Heart right ventricle (tissue), 16 donors: Measurements from ENCODE around the gene SPIRE2. TPM values are rescaled to one million over a fixed set of nuclear protein-coding genes. Genes with fewer than 3 reads are reported as not detected.

Source experiments
- ATAC-seq, 8 donors: fragments of 200-7000 bp; cut with Tn5 transposase; one replicate each; pipeline ENCODE4 v1.9.1; 2020; ENCODE audit warnings: mild to moderate bottlenecking in 8 of 8, moderate library complexity in 8 of 8, moderate number of reproducible peaks in 1 of 8
- DNase-seq, 2 donors: peaks; one replicate each; pipeline ENCODE4 v3.0.0-alpha.2; 2020
- H3K27ac ChIP-seq, 10 donors: fragments of 200-600 bp; sonication (generic) in 2 of 10; one replicate each; pipeline versions ENCODE4 v1.5.0 to v1.8.0; 2020 to 2022; ENCODE audit warnings: mild to moderate bottlenecking in 3 of 10
- H3K27me3 ChIP-seq, 7 donors: fragments of 200-600 bp; one replicate each; pipeline ENCODE4 v1.8.0; 2021 to 2022; ENCODE audit warnings: mild to moderate bottlenecking in 2 of 7
- H3K36me3 ChIP-seq, 9 donors: fragments of 200-600 bp; sonication (generic) in 1 of 9; one replicate each; pipeline versions ENCODE4 v1.5.0 to v1.8.0; 2020 to 2022; ENCODE audit warnings: mild to moderate bottlenecking in 2 of 9
- H3K4me1 ChIP-seq, 9 donors: fragments of 200-600 bp; sonication (generic) in 1 of 9; one replicate each; pipeline versions ENCODE4 v1.5.0 to v1.8.0; 2020 to 2022; ENCODE audit warnings: mild to moderate bottlenecking in 4 of 9
- H3K4me3 ChIP-seq, 10 donors: fragments of 200-600 bp; sonication (generic) in 2 of 10; one replicate each; pipeline versions ENCODE4 v1.5.0 to v1.8.0; 2020 to 2022; ENCODE audit warnings: mild to moderate bottlenecking in 7 of 10, moderate library complexity in 2 of 10
- H3K9me3 ChIP-seq, 11 donors: fragments of 200-600 bp in 10 of 11; sonication (generic) in 2 of 11; one replicate each; pipeline versions ENCODE4 v1.5.0 to v1.8.0; 2013 to 2022; ENCODE audit warnings: mild to moderate bottlenecking in 2 of 11, control low read depth in 1 of 11, moderate library complexity in 1 of 11
- CTCF ChIP-seq, 9 donors: fragments of 200-600 bp; sonication (generic) in 2 of 9; IDR thresholded peaks; one replicate each; pipeline versions ENCODE4 v1.5.0 to v1.8.0; 2021 to 2022; ENCODE audit warnings: antibody characterized with exemption in 9 of 9, mild to moderate bottlenecking in 5 of 9, moderate library complexity in 1 of 9
- WGBS, 2 donors: extraction: QIAGEN DNeasy Blood & Tissue Kit; methylation state at CpG; one replicate each; pipeline ENCODE4 v1.1.7; 2013; ENCODE audit warnings: inconsistent platforms in 1 of 2; 5-methylcytosine and 5-hydroxymethylcytosine counted together
- intact Hi-C, 10 donors: fragments of 100-400 bp; cut with DNase I; formaldehyde crosslinking; loops; one replicate each; pipeline versions ENCODE4 v1.11.1 to v1.14.2; 2022
- polyA plus RNA-seq, 2 donors: library from polyadenylated mRNA; stranded (reverse); fragments of 200-250 nt; gene quantifications; one replicate each; pipeline ENCODE4 v1.2.3, GENCODE V29; 2013
- total RNA-seq, 10 donors: library from RNA; stranded (reverse); fragmentation: NEBNext Ultra II Directional in 3 of 10; extraction: Animal tissue kit (Norgen Biotek cat#: 25700) in 3 of 10; gene quantifications; one replicate each; pipeline versions ENCODE4 v1.2.1 to v1.2.4, GENCODE V29; 2021 to 2023
- donor health status: Arrhythmogenic right ventricular cardiomyopathy.
- donor health status: ischemic (EF 13 %, LVEDD 7.1; RV severe dilation, severe dysfunction).
- donor health status: healthy with polysubstance abuse.
- donor health status: DM: no; HTN: yes; CAD: no.
- donor health status: DM: no; HTN: no; CAD: no.
- donor health status: ischemic (EF 25% LVEDD 6.9; RV normal size, moderate dysfunction).
- donor health status: ischemic (EF 25% LVEDD 5.7; RV mildly dilated, moderate dysfunction).
- donor health status: healthy.
- donor health status: DM: yes; HTN: yes; CAD: no.
- donor health status: Ischemic cardiomyopathy.
- donor health status: ischemic (EF 35%, LVEDD 5.7; RV mildly dilated, moderate dysfunction).
- donor health status: nonischemic (EF 11% LVEDD 7.7; RV severe dilation, severe dysfunction).
- donor health status: DM: yes; HTN: yes; CAD: no.
- donor health status: PGD.
- donor health status: ischemic (EF 29% LVEDD 5.4; RV normal size, mild dysfunction).
- donor health status: nonischemic (EF 23%, LVEDD 6.1; RV moderate dilation, normal function).

Gene SPIRE2
- total and polyA plus RNA-seq, 12 donors, result 0.46 to 1.9 (median 1.2) TPM

GRCh38 chr16:89899879-89900481 lies 71.7 kb downstream of the SPIRE2 start:
- Histone ChIP-seq H3K36me3 (peaks cover 5 to 90% (median 65%) of the 10 kb centered on the region in 9 donors), H3K4me3 (no peak overlapping the region), H3K9me3 (no peaks in the 10 kb centered on the region), H3K4me1 (no peaks in the 10 kb centered on the region), H3K27ac (no peak overlapping the region), H3K27me3 (no peaks in the 10 kb centered on the region)
- TF ChIP-seq CTCF (IDR thresholded peaks at IDR 0.05), result no peak
- ATAC-seq, result no peak
- 95% methylated on average over 20 of the region's 20 CpGs for WGBS, 2 donors
- no peak for DNase-seq
- intact Hi-C loops, result no loop called here

GRCh38 chr16:89900885-89901284 lies 72.6 kb downstream of the SPIRE2 start:
- Histone ChIP-seq H3K9me3 (no peaks in the 10 kb centered on the region), H3K27ac (no peak overlapping the region), H3K4me1 (no peaks in the 10 kb centered on the region), H3K4me3 (no peak overlapping the region), H3K27me3 (no peaks in the 10 kb centered on the region), H3K36me3 (peaks cover 7 to 90% (median 55%) of the 10 kb centered on the region in 9 donors)
- ATAC-seq, result no peak
- DNase-seq, result no peak
- intact Hi-C loops, result no loop called here
- WGBS, 2 donors, result 97% methylated on average over 17 of the region's 17 CpGs
- TF ChIP-seq CTCF (IDR thresholded peaks at IDR 0.05), result no peak

- no peak overlapping the region for H3K4me3 ChIP-seq
- intact Hi-C loops, result no loop called here
- DNase-seq (no peak), ATAC-seq (peak in 1 of 8 donors; percentile 69)
- peak overlapping the region in 1 of 10 donors; percentile 67 for H3K27ac ChIP-seq
- peaks cover 7 to 82% (median 52%) of the 10 kb centered on the region in 9 donors for H3K36me3 ChIP-seq
- H3K9me3 ChIP-seq, result no peaks in the 10 kb centered on the region
- TF ChIP-seq CTCF (IDR thresholded peaks at IDR 0.05), result no peak
- no peaks in the 10 kb centered on the region for H3K27me3 ChIP-seq
- WGBS, 2 donors, result 90 to 92% methylated on average over 11 of the region's 11 CpGs
- H3K4me1 ChIP-seq, result no peaks in the 10 kb centered on the region
Observed at GRCh38 chr16:89902980-89903379, 74.7 kb downstream of the SPIRE2 start.

- Histone ChIP-seq H3K4me1 (no peaks in the 10 kb centered on the region), H3K36me3 (peaks cover 3 to 76% (median 45%) of the 10 kb centered on the region in 9 donors), H3K27me3 (no peaks in the 10 kb centered on the region), H3K9me3 (no peaks in the 10 kb centered on the region), H3K27ac (no peak overlapping the region), H3K4me3 (no peak overlapping the region)
- ATAC-seq (no peak), DNase-seq (no peak)
- WGBS, 2 donors, result 92 to 93% methylated on average over 19 of the region's 19 CpGs
- TF ChIP-seq CTCF (IDR thresholded peaks at IDR 0.05), result no peak
- intact Hi-C loops, result no loop called here
Observed at GRCh38 chr16:89903908-89904515, 75.7 kb downstream of the SPIRE2 start.
